CD4-positive, alpha-beta T cell treated with Interleukin-6 at 100 ng/mL for 8 hours (primary cell): ENCODE data around the gene MEDAG.

Experiments
- DNase-seq: peaks from one replicate; pipeline ENCODE4 v3.0.0-alpha.2; 2020; ENCODE audit warnings: mixed read lengths, low spot score

MEDAG gene

GRCh38 chr13:30872685-30873461, 33.2 kb upstream of the MEDAG start:
- DNase-seq = no peak

- no peak for DNase-seq
Measured at GRCh38 chr13:30873499-30873898, 32.6 kb upstream of the MEDAG start.

- no peak for DNase-seq
Measured at GRCh38 chr13:30874111-30874510, 32.0 kb upstream of the MEDAG start.

GRCh38 chr13:30874561-30874960, 31.5 kb upstream of the MEDAG start:
- no peak for DNase-seq

GRCh38 chr13:30877335-30877734, 28.7 kb upstream of the MEDAG start:
- no peak for DNase-seq

GRCh38 chr13:30880151-30880855, 25.8 kb upstream of the MEDAG start:
- DNase-seq = no peak

- DNase-seq = no peak
Measured at GRCh38 chr13:30880856-30881155, 25.3 kb upstream of the MEDAG start.

- DNase-seq = no peak
Measured at GRCh38 chr13:30881191-30881651, 24.9 kb upstream of the MEDAG start.

- DNase-seq = no peak
Measured at GRCh38 chr13:30882026-30882850, 23.8 kb upstream of the MEDAG start.

- no peak for DNase-seq
Measured at GRCh38 chr13:30882996-30883766, 22.9 kb upstream of the MEDAG start.

GRCh38 chr13:30884543-30884942, 21.5 kb upstream of the MEDAG start:
- DNase-seq = no peak

GRCh38 chr13:30889196-30889690, 16.8 kb upstream of the MEDAG start:
- no peak for DNase-seq

- DNase-seq = no peak
Measured at GRCh38 chr13:30892966-30893365, 13.1 kb upstream of the MEDAG start.

- no peak for DNase-seq
Measured at GRCh38 chr13:30895773-30896172, 10.3 kb upstream of the MEDAG start.

- DNase-seq = no peak
Measured at GRCh38 chr13:30898070-30898469, 8.0 kb upstream of the MEDAG start.

- no peak for DNase-seq
Measured at GRCh38 chr13:30898678-30899241, 7.3 kb upstream of the MEDAG start.

GRCh38 chr13:30900436-30900835, 5.6 kb upstream of the MEDAG start:
- DNase-seq = no peak

- no peak for DNase-seq
Measured at GRCh38 chr13:30900952-30901749, 4.9 kb upstream of the MEDAG start.

GRCh38 chr13:30904043-30904442, 2.0 kb upstream of the MEDAG start:
- no peak for DNase-seq

- no peak for DNase-seq
Measured at GRCh38 chr13:30906411-30907051, 460 bp downstream of the MEDAG start.
